ENCODE measurements around the gene MCEE.
"Not testable (repeated sequence)": the region's sequence is repeated elsewhere in the genome, so short reads cannot be mapped to it uniquely, and the experiment has no call there.

Gene MCEE

DNA sequence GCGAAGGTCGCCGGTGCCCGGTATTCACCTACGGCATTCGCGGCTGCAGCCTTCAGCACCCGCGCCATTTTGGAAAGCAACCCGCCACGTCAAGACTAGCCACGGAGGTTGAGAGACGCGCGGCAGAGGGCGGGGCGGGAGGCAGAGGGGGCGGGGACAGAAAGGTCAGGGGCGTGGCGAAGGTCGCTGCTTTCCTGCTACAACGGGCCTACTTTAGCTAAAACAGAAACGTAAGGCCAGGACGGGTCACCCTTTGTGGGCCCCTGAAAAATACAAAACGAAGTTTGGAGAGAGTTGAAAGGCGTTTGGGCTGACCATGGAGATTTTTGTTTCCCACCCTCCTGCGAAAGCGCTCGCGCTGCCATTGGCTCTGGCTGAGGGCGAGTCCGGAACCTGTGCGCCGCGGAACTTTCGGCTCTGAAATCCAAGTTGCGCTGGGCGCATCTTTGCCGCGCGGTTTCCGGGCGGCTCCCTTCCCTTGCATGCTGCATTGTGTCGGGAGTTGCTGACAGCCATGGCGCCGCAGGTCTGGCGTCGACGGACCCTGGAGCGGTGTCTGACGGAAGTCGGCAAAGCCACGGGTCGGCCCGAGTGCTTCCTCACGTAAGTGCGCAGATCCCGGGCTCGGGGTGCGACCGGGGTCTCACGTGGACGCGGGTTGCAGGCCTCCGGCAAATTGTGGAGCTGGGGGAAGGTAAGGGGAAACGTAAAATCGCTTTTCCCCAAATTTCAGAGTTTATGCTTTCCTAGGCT, at the start of gene MCEE, which contains the start of gene MPHOSPH10:
TSS of gene MCEE (minus strand) at position 78 of the 753 bp plus-strand sequence. CDS start at position 68, 10 bp downstream.
TSS of gene MPHOSPH10 (plus strand) at position 483 of the 753 bp plus-strand sequence. CDS start at position 515, 32 bp downstream.
- DNase-seq, result peak; percentile 86

DNA sequence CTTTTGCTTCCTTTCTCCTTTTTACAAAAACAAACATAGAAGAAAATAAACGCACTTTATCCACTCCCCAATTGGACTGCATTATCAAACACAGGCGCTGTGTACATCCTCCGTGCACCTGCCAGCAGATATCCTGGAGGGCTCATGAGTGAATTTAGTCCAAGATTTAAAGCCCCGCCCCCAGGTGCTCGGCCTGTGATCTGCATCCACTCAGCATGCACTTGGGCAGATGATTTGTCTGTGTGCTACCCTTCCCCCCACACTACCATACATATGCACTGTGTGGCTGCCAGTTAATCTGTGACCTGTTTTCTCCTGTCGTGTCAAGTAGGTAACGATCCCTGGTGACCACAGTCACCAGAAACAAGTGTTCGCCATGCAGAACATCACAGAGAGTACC, 48.8 kb upstream of the MCEE start:
- not testable (repeated sequence) for DNase-seq

GRCh38 chr2:71174207-71174606, 44.2 kb upstream of the MCEE start:
- no peak for DNase-seq

DNA sequence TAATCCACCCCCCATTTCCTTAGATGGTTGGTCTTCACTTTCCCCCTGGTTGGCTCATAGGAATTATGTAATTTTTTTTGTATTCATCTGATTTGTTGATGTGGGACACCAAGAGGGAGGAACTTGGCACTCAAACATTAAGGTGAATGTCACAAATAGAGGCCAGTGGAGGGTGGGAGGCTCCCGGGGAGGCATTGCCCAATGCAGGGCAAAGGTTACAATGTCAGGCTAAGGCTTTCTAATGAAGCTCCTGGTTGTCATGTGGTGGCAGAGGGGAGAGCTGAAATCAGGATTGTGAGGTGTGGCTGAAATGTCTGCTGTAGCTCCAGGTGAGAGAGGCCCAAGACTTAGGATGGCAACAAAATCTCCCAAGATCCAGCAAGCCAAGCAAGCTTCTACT, 43.1 kb upstream of the MCEE start:
- no peak for DNase-seq

- DNase-seq, result no peak
These were observed 36.8 kb upstream of the MCEE start for GRCh38 chr2:71166812-71167211.

- peak; percentile 60 for DNase-seq
These were observed 27.2 kb upstream of the MCEE start for GRCh38 chr2:71157124-71157793.

DNA sequence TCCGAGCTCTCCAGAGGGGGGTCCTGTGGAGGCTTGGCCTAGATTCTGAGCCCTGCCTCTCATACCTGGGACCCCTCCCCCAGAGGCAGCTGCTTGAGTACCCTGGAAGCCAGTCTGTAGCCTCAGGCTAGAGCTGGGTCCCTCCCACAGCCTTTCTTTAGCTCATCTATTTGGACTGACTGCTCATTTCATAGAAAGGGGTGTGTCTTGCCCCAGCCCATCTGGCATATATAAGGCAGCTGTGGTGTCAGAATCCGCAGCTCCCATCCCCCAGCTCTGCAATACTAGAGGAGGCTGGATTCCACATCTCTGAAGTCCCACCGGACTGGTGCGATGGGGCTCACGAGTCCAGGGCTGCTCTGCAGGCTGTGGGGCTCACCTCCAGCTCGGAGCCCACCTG, 26.5 kb upstream of the MCEE start:
- DNase-seq, result no peak

DNA sequence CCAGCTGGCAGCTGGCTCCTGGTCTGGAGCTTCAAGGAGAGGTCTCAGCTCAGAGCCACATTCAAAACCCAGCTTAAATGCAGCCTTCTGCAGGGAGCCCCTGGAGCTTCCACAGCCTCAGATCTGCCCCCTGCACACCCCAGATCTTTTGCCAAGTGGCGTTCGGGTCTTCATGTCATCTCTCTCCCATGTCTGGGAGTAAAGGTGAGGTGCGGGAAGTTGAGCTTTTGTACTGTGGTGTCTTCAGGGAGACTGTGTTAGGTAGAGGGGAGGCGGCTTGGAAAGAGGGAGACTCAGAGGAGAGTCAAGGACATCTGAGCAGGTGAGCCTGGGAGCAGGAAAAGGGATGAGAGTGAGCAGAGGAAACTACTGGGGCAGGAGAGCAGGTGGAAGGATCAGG, 25.8 kb upstream of the MCEE start:
- no peak for DNase-seq

GRCh38 chr2:71154798-71155197, 24.8 kb upstream of the MCEE start:
- DNase-seq, result no peak

GRCh38 chr2:71154279-71154678, 24.2 kb upstream of the MCEE start:
- DNase-seq, result no peak

GRCh38 chr2:71153585-71154224, 23.7 kb upstream of the MCEE start:
- no peak for DNase-seq

- DNase-seq, result no peak
These were observed 21.6 kb upstream of the MCEE start for GRCh38 chr2:71151620-71152019.

GRCh38 chr2:71150082-71150816, 20.2 kb upstream of the MCEE start:
- DNase-seq, result no peak

- DNase-seq, result no peak
These were observed 18.6 kb upstream of the MCEE start for GRCh38 chr2:71148506-71149063.

DNA sequence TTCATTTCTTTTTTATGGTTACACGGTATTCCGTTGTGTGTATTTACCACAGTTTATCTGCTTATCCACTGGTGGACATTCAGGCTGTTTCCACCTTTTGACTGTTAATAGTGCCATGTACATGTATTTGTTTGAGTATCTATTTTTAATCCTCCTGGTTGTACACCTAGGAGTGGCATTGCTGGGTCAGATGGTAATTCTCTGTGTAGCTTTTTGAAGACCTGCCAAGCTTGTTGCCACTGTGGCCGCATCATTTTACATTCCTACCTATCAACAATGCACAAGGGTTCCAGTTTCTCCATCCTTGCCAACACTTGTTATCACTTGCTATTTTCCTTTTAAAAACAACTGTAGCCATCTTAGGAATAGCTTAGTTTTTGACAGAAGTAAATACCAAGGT, 13.8 kb upstream of the MCEE start:
- no peak for DNase-seq

DNA sequence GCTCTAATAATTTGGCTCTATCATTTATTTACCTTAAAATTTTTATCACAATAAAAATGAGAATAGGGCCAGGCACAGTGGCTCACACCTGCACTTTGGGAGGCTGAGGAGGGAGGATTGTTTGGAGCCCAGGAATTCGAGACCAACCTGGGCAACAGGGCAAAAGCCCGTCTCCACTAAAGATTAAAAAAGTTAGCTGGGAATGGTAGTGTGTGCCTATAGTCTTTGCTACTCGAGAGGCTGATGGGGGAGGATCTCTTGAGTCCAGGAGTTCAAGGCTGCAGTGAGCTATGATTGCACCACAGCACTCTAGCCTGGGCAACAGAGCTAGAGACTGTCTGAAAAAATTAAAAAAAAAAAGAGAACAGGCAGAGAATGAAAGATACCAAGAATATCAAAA, 6.1 kb upstream of the MCEE start:
- DNase-seq, result no peak

- no peak for DNase-seq
These were observed 3.6 kb upstream of the MCEE start for GRCh38 chr2:71133603-71134002.

DNA sequence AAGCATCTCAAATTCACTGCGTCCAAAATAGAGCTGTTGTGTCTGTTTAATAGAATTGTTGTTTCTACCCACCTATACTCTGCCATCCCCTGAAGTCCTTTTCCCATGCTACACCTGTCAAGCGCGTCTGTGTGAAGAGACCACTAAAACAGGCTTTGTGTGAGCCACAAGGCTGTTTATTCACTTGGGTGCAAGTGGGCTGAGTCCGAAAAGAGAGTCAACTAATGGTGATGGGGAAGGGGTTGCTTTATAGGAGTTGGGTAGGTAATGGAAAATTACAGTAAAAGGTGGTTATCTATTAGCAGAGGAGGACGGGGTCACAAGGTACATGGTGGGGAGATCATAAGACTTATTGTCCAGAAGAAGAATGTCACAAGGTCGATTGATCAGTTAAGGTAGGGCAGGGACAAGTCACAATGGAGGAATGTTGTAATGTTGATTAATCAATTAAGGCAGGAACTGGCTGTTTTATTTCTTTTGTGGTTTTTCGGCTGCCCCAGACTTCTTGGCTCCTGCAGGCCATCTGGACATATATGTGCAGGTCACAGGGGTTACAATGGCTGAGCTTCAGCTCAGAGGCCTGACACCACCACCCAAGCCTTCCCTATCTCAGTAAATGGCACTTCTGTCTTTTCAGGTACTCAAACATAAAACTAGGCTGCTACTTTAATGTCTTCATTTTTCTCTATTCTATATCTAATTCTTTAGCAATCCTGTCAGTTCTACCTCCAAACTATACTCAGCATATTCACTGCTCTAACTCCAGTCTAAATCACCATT, 1.5 kb upstream of the MCEE start:
- not testable (repeated sequence) for DNase-seq

- no peak for DNase-seq
These were observed 846 bp upstream of the MCEE start for GRCh38 chr2:71130905-71131244.

GRCh38 chr2:71129902-71130151, 202 bp downstream of the MCEE start:
- DNase-seq, result no peak

- no peak for DNase-seq
These were observed 721 bp downstream of the MCEE start for GRCh38 chr2:71129114-71129901.

DNA sequence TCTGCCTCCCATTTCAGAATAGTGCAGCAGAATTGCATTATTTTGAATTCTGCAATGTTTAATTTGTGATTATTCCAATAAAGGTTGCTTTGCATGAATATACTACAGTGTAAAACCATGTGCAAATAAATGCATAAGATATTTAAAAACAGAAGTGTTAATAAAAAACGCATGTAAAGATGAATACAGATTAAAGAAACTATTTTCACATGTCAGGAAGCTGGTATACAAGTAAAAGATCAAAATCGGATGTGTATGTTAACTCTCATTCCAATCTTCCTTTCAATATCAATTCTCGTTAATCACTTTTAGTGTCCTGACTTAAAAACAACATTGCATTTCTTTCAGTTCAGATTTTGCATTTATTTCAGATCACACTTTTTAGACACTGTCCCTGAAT, 3.1 kb downstream of the MCEE start:
- no peak for DNase-seq
